B cell (primary cell): ENCODE measurements around the gene CHCHD6.

Source experiments
- EZH2 ChIP-seq: IDR thresholded peaks from 2 replicates; pipeline ENCODE4 v1.6.1; 2012; ENCODE audit warnings: borderline replicate concordance, low read depth, mild to moderate bottlenecking, moderate library complexity, low read length; ENCODE audit not compliant: insufficient read depth, poor library complexity, severe bottlenecking
- TF ChIP-seq, protein P1 (sequence below): fragments of 200-600 bp; IDR thresholded peaks from one replicate; pipeline ENCODE4 v1.8.0; 2022; ENCODE audit warnings: antibody characterized with exemption, mild to moderate bottlenecking

DNA sequence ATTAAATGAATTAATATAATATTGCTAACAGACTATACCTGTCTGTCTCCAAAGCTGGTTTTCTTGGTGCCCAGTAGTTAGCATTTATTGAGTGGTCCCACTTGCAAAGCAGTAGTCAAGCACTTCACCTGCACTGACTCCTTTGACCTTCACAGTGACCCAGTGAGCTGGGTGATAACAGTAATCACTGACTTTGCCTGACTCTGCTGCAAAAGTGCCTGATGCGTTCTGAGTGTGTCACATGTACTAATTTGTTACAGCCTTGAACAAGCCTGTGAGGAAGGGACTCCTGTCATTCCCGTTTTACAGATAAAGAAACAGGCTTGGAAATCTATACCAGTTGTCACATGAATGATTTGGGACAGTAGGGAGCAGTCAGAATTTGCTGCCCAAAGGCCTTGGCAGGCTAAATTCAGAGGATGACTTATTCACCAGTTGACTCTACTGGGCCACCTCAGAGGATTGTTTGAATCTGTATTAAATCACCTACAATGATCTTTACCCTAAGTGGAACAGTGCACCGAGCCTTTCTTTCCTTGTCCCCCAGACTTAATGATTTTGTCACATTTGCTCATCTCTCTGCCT is 162.2 kb downstream of the CHCHD6 start:
- TF ChIP-seq, protein P1, sequence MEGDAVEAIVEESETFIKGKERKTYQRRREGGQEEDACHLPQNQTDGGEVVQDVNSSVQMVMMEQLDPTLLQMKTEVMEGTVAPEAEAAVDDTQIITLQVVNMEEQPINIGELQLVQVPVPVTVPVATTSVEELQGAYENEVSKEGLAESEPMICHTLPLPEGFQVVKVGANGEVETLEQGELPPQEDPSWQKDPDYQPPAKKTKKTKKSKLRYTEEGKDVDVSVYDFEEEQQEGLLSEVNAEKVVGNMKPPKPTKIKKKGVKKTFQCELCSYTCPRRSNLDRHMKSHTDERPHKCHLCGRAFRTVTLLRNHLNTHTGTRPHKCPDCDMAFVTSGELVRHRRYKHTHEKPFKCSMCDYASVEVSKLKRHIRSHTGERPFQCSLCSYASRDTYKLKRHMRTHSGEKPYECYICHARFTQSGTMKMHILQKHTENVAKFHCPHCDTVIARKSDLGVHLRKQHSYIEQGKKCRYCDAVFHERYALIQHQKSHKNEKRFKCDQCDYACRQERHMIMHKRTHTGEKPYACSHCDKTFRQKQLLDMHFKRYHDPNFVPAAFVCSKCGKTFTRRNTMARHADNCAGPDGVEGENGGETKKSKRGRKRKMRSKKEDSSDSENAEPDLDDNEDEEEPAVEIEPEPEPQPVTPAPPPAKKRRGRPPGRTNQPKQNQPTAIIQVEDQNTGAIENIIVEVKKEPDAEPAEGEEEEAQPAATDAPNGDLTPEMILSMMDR = no peak
- no peak for TF ChIP-seq EZH2
